GM18519 (cell line): ENCODE data around the gene ATXN7L1.

Source experiments
- ATAC-seq: cut with Tn5 transposase; IDR thresholded peaks from one replicate; pipeline ENCODE4 v1.9.1; 2021; ENCODE audit warnings: mild to moderate bottlenecking, moderate library complexity; ENCODE audit not compliant: unreplicated experiment, low FRiP score

Gene ATXN7L1

GRCh38 chr7:105759670-105760550 lies 116.5 kb downstream of the ATXN7L1 start:
- ATAC-seq = no peak

GRCh38 chr7:105756367-105756766 lies 120.0 kb downstream of the ATXN7L1 start:
- no peak for ATAC-seq

GRCh38 chr7:105752671-105753275 lies 123.6 kb downstream of the ATXN7L1 start:
- ATAC-seq = no peak

GRCh38 chr7:105751054-105751453 lies 125.3 kb downstream of the ATXN7L1 start:
- ATAC-seq = no peak

GRCh38 chr7:105748701-105749100 lies 127.7 kb downstream of the ATXN7L1 start:
- no peak for ATAC-seq

- ATAC-seq = no peak
These were observed 130.6 kb downstream of the ATXN7L1 start for GRCh38 chr7:105745681-105746330.

GRCh38 chr7:105744258-105744657 lies 132.1 kb downstream of the ATXN7L1 start:
- ATAC-seq = no peak

GRCh38 chr7:105743351-105744090 lies 132.9 kb downstream of the ATXN7L1 start:
- ATAC-seq = no peak

- ATAC-seq = no peak
These were observed 133.6 kb downstream of the ATXN7L1 start for GRCh38 chr7:105742787-105743186.

GRCh38 chr7:105741982-105742381 lies 134.4 kb downstream of the ATXN7L1 start:
- ATAC-seq = no peak

- ATAC-seq = no peak
These were observed 138.3 kb downstream of the ATXN7L1 start for GRCh38 chr7:105738133-105738532.

GRCh38 chr7:105734233-105734632 lies 142.2 kb downstream of the ATXN7L1 start:
- ATAC-seq = no peak

- no peak for ATAC-seq
These were observed 145.4 kb downstream of the ATXN7L1 start for GRCh38 chr7:105731042-105731441.

- ATAC-seq = no peak
These were observed 148.4 kb downstream of the ATXN7L1 start for GRCh38 chr7:105728028-105728427.

- no peak for ATAC-seq
These were observed 151.7 kb downstream of the ATXN7L1 start for GRCh38 chr7:105724688-105725087.

GRCh38 chr7:105723572-105723971 lies 152.8 kb downstream of the ATXN7L1 start:
- no peak for ATAC-seq

- no peak for ATAC-seq
These were observed 154.8 kb downstream of the ATXN7L1 start for GRCh38 chr7:105721571-105722104.

GRCh38 chr7:105719919-105720318 lies 156.5 kb downstream of the ATXN7L1 start:
- ATAC-seq = no peak

- ATAC-seq = no peak
These were observed 157.0 kb downstream of the ATXN7L1 start for GRCh38 chr7:105719395-105719794.

GRCh38 chr7:105718511-105718925 lies 157.9 kb downstream of the ATXN7L1 start:
- ATAC-seq = no peak
